ENCODE measurements around the gene SRPK1. TPM values are rescaled to one million over a fixed set of nuclear protein-coding genes. Genes with fewer than 3 reads are reported as not detected.
"Not testable (repeated sequence)": the region's sequence is repeated elsewhere in the genome, so short reads cannot be mapped to it uniquely, and the experiment has no call there.

SRPK1 gene
- total RNA-seq, 1 experiment from 2014 or later, result 100 TPM

- BruUV-seq (replicated peaks), result no TSS peak
- ATAC-seq (no peak), DNase-seq (no peak)
- Histone ChIP-seq H4K20me1 (ENCODE audit: low read length) (no peaks in the 10 kb centered on the region), H3K36me3 (ENCODE audit: low read depth, low read length) (no peaks in the 10 kb centered on the region), H2AFZ (ENCODE audit: low read length) (no peak overlapping the region), H3K9ac (ENCODE audit: low read length) (no peak overlapping the region), H3K4me2 (ENCODE audit: low read length) (no peak overlapping the region), H3K9me2 (replicated peaks; ENCODE audit: low read length) (no peaks in the 10 kb centered on the region), H3K4me1 (ENCODE audit: insufficient read depth, low read length) (no peaks in the 10 kb centered on the region), H3K27ac (ENCODE audit: low read length) (no peak overlapping the region), H3F3A (ENCODE audit: low read length, unreplicated experiment) (no peaks in the 10 kb centered on the region), H3K9me3 (ENCODE audit: low read length) (no peaks in the 10 kb centered on the region), H3K27me3 (ENCODE audit: low read length) (no peaks in the 10 kb centered on the region), H3K79me2 (ENCODE audit: low read length) (no peaks in the 10 kb centered on the region), H3K4me3 (ENCODE audit: low read length) (no peak overlapping the region)
- POLR2A ChIA-PET (ENCODE audit: unreplicated experiment), result no interaction called here
- TF ChIP-seq, protein P1, sequence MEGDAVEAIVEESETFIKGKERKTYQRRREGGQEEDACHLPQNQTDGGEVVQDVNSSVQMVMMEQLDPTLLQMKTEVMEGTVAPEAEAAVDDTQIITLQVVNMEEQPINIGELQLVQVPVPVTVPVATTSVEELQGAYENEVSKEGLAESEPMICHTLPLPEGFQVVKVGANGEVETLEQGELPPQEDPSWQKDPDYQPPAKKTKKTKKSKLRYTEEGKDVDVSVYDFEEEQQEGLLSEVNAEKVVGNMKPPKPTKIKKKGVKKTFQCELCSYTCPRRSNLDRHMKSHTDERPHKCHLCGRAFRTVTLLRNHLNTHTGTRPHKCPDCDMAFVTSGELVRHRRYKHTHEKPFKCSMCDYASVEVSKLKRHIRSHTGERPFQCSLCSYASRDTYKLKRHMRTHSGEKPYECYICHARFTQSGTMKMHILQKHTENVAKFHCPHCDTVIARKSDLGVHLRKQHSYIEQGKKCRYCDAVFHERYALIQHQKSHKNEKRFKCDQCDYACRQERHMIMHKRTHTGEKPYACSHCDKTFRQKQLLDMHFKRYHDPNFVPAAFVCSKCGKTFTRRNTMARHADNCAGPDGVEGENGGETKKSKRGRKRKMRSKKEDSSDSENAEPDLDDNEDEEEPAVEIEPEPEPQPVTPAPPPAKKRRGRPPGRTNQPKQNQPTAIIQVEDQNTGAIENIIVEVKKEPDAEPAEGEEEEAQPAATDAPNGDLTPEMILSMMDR (conservative IDR thresholded peaks at IDR 0.05; ENCODE audit: low read depth, low read length), result no peak
- TF ChIP-seq EZH2 (IDR thresholded peaks at IDR 0.05; ENCODE audit: low read length, unreplicated experiment), result no peak
- no peak for TF ChIP-seq EZH2phosphoT487 (IDR thresholded peaks at IDR 0.05; ENCODE audit: borderline replicate concordance, low read length)
- intact Hi-C loops (cut with micrococcal nuclease), result no loop called here
- CTCF ChIA-PET, result no interaction called here
These were observed 15.9 kb upstream of the SRPK1 start for GRCh38 chr6:35936681-35937359.

- CTCF ChIA-PET, result no interaction called here
These were observed 14.6 kb upstream of the SRPK1 start for GRCh38 chr6:35935469-35935868.

DNA sequence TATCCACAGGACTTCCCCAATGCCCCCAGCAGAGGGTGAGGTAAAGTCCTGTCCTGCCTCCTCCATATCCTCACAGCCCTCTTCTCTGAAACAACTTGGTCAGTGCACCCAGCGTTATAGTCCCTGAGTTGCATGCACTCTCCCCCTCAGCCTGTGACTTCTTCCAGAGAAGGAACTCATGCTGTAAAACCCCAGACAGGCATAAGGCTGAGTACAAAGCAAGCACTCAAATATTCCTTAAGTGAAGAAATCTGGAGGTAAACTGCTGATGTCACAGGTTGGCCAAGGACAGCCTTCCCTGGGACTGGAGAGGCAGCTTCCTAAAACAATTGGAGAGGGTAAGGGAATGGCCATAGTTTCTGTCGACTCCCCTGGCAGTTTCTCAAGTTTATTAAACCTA is 12.9 kb upstream of the SRPK1 start:
- Histone ChIP-seq H3K4me3 (ENCODE audit: low read length) (no peak overlapping the region), H4K20me1 (ENCODE audit: low read length) (no peaks in the 10 kb centered on the region), H3K27me3 (ENCODE audit: low read length) (no peaks in the 10 kb centered on the region), H3K27ac (ENCODE audit: low read length) (no peak overlapping the region), H3K36me3 (ENCODE audit: low read depth, low read length) (no peaks in the 10 kb centered on the region), H3K4me1 (ENCODE audit: insufficient read depth, low read length) (no peaks in the 10 kb centered on the region), H3K9me2 (replicated peaks; ENCODE audit: low read length) (no peaks in the 10 kb centered on the region), H3K4me2 (ENCODE audit: low read length) (no peak overlapping the region), H2AFZ (ENCODE audit: low read length) (no peak overlapping the region), H3K79me2 (ENCODE audit: low read length) (no peaks in the 10 kb centered on the region), H3K9me3 (ENCODE audit: low read length) (no peaks in the 10 kb centered on the region), H3K9ac (ENCODE audit: low read length) (no peak overlapping the region), H3F3A (ENCODE audit: low read length, unreplicated experiment) (no peaks in the 10 kb centered on the region)
- BruUV-seq (replicated peaks), result no TSS peak
- no peak for DNase-seq
- TF ChIP-seq EZH2 (IDR thresholded peaks at IDR 0.05; ENCODE audit: low read length, unreplicated experiment) (no peak), EZH2phosphoT487 (IDR thresholded peaks at IDR 0.05; ENCODE audit: borderline replicate concordance, low read length) (no peak)
- TF ChIP-seq, protein P1 (conservative IDR thresholded peaks at IDR 0.05; ENCODE audit: low read depth, low read length), result no peak
- intact Hi-C loops (cut with micrococcal nuclease), result no loop called here
- ChIA-PET CTCF (no interaction called here), POLR2A (ENCODE audit: unreplicated experiment) (no interaction called here)
- no peak for ATAC-seq

More at GRCh38 chr6:35935469-35935868, 14.6 kb upstream of the SRPK1 start:
- no peak overlapping the region for H3K4me3 ChIP-seq (ENCODE audit: low read length)
- no TSS peak for BruUV-seq (replicated peaks)
- H3K4me1 ChIP-seq (ENCODE audit: insufficient read depth, low read length), result no peaks in the 10 kb centered on the region
- H3K27me3 ChIP-seq (ENCODE audit: low read length), result no peaks in the 10 kb centered on the region
- no peaks in the 10 kb centered on the region for H3F3A ChIP-seq (ENCODE audit: low read length, unreplicated experiment)
- no peaks in the 10 kb centered on the region for H3K79me2 ChIP-seq (ENCODE audit: low read length)
- H3K9me2 ChIP-seq (replicated peaks; ENCODE audit: low read length), result no peaks in the 10 kb centered on the region
- TF ChIP-seq EZH2phosphoT487 (IDR thresholded peaks at IDR 0.05; ENCODE audit: borderline replicate concordance, low read length) (no peak), EZH2 (IDR thresholded peaks at IDR 0.05; ENCODE audit: low read length, unreplicated experiment) (no peak)
- TF ChIP-seq, protein P1 (conservative IDR thresholded peaks at IDR 0.05; ENCODE audit: low read depth, low read length), result no peak
- no peaks in the 10 kb centered on the region for H3K36me3 ChIP-seq (ENCODE audit: low read depth, low read length)
- H3K4me2 ChIP-seq (ENCODE audit: low read length), result no peak overlapping the region
- H2AFZ ChIP-seq (ENCODE audit: low read length), result no peak overlapping the region
- no peaks in the 10 kb centered on the region for H4K20me1 ChIP-seq (ENCODE audit: low read length)
- H3K9me3 ChIP-seq (ENCODE audit: low read length), result no peaks in the 10 kb centered on the region
- no peak for ATAC-seq
- H3K9ac ChIP-seq (ENCODE audit: low read length), result no peak overlapping the region
- intact Hi-C loops (cut with micrococcal nuclease), result no loop called here
- no peak for DNase-seq
- POLR2A ChIA-PET (ENCODE audit: unreplicated experiment), result no interaction called here
- no peak overlapping the region for H3K27ac ChIP-seq (ENCODE audit: low read length)

- H4K20me1 ChIP-seq (ENCODE audit: low read length); H3K79me2 ChIP-seq (ENCODE audit: low read length); POLR2A ChIA-PET (ENCODE audit: unreplicated experiment); H3K4me2 ChIP-seq (ENCODE audit: low read length); H3K36me3 ChIP-seq (ENCODE audit: low read depth, low read length); BruUV-seq (replicated peaks); H3K27ac ChIP-seq (ENCODE audit: low read length); intact Hi-C loops (cut with micrococcal nuclease); ATAC-seq; H3K4me1 ChIP-seq (ENCODE audit: insufficient read depth, low read length); H3K9me2 ChIP-seq (replicated peaks; ENCODE audit: low read length); CTCF ChIA-PET; DNase-seq; H2AFZ ChIP-seq (ENCODE audit: low read length); H3K4me3 ChIP-seq (ENCODE audit: low read length); H3K9me3 ChIP-seq (ENCODE audit: low read length); H3F3A ChIP-seq (ENCODE audit: low read length, unreplicated experiment); H3K9ac ChIP-seq (ENCODE audit: low read length); H3K27me3 ChIP-seq (ENCODE audit: low read length): not testable (repeated sequence)
These were observed 11.0 kb upstream of the SRPK1 start for GRCh38 chr6:35931873-35932272.

Data from PC-3 (cell line).